HuH-7 (cell line): ENCODE data around the gene U2SURP.
"Not testable (repeated sequence)": the region's sequence is repeated elsewhere in the genome, so short reads cannot be mapped to it uniquely, and the experiment has no call there.

ENCODE experiments used
- DNase-seq: peaks from one replicate; pipeline ENCODE4 v3.0.0; 2011; ENCODE audit warnings: low spot score

The U2SURP gene

GRCh38 chr3:143014921-143015320 lies 13.6 kb downstream of the U2SURP start:
- DNase-seq = no peak

GRCh38 chr3:143016321-143016972 lies 15.1 kb downstream of the U2SURP start:
- no peak for DNase-seq

- no peak for DNase-seq
Measured at GRCh38 chr3:143024351-143024960, 23.1 kb downstream of the U2SURP start.

GRCh38 chr3:143031327-143031726 lies 30.0 kb downstream of the U2SURP start:
- DNase-seq = no peak

GRCh38 chr3:143031796-143032387 lies 30.5 kb downstream of the U2SURP start:
- not testable (repeated sequence) for DNase-seq

GRCh38 chr3:143035466-143036211 lies 34.3 kb downstream of the U2SURP start:
- no peak for DNase-seq

- no peak for DNase-seq
Measured at GRCh38 chr3:143036557-143036956, 35.2 kb downstream of the U2SURP start.

- DNase-seq = no peak
Measured at GRCh38 chr3:143037867-143038266, 36.5 kb downstream of the U2SURP start.

GRCh38 chr3:143040261-143040879 lies 39.0 kb downstream of the U2SURP start:
- peak; percentile 8 for DNase-seq

- no peak for DNase-seq
Measured at GRCh38 chr3:143041903-143042302, 40.5 kb downstream of the U2SURP start.

GRCh38 chr3:143045639-143046038 lies 44.3 kb downstream of the U2SURP start:
- no peak for DNase-seq

- not testable (repeated sequence) for DNase-seq
Measured at GRCh38 chr3:143046075-143046474, 44.7 kb downstream of the U2SURP start.

GRCh38 chr3:143054011-143054410 lies 52.6 kb downstream of the U2SURP start:
- no peak for DNase-seq

GRCh38 chr3:143056372-143056771 lies 55.0 kb downstream of the U2SURP start:
- no peak for DNase-seq

- no peak for DNase-seq
Measured at GRCh38 chr3:143060906-143061305, 59.5 kb downstream of the U2SURP start.

- DNase-seq = no peak
Measured at GRCh38 chr3:143063018-143063417, 61.6 kb downstream of the U2SURP start.

- DNase-seq = no peak
Measured at GRCh38 chr3:143064777-143065176, 63.4 kb downstream of the U2SURP start.

GRCh38 chr3:143065364-143065763 lies 64.0 kb downstream of the U2SURP start:
- no peak for DNase-seq

GRCh38 chr3:143066033-143066432 lies 64.7 kb downstream of the U2SURP start:
- no peak for DNase-seq

- DNase-seq = no peak
Measured at GRCh38 chr3:143067201-143067600, 65.8 kb downstream of the U2SURP start.

GRCh38 chr3:143068059-143068458 lies 66.7 kb downstream of the U2SURP start:
- no peak for DNase-seq

GRCh38 chr3:143070977-143071551 lies 69.7 kb downstream of the U2SURP start:
- DNase-seq = peak; percentile 21
